Activated T-helper 17 cell treated with anti-CD3 and anti-CD28 coated beads, Interleukin-2, amount 50 U/mL, for 72 hours (primary cell): Measurements from ENCODE around the gene MAGEB17. TPM values are rescaled to one million over a fixed set of nuclear protein-coding genes. Genes with fewer than 3 reads are reported as not detected.
A peak's percentile ranks its signal among the peaks of the same experiment; 100 is the strongest.
"Not testable (repeated sequence)": the region's sequence is repeated elsewhere in the genome, so short reads cannot be mapped to it uniquely, and the experiment has no call there.

Experiments
- ATAC-seq: fragments of 150-1000 bp; cut with Tn5 transposase; replicated peaks from 2 replicates; pipeline ENCODE4 v1.10.0; 2021; ENCODE audit warnings: mild to moderate bottlenecking, moderate library complexity
- H3K27ac Mint-ChIP-seq: one replicate; pipeline ENCODE4 v1.8.0; 2022; ENCODE audit warnings: mixed read lengths
- H3K27me3 Mint-ChIP-seq: one replicate; pipeline ENCODE4 v1.8.0; 2022; ENCODE audit warnings: mixed read lengths
- H3K36me3 Mint-ChIP-seq: one replicate; pipeline ENCODE4 v1.8.0; 2022; ENCODE audit warnings: low read depth, mild to moderate bottlenecking, mixed read lengths
- H3K4me1 Mint-ChIP-seq: one replicate; pipeline ENCODE4 v1.8.0; 2022; ENCODE audit warnings: mixed read lengths
- H3K4me3 Mint-ChIP-seq: one replicate; pipeline ENCODE4 v1.8.0; 2022; ENCODE audit warnings: mild to moderate bottlenecking, mixed read lengths
- H3K9me3 Mint-ChIP-seq: one replicate; pipeline ENCODE4 v1.8.0; 2022; ENCODE audit warnings: mixed read lengths
- total RNA-seq, 2 donors: library from RNA; stranded (reverse); gene quantifications; one replicate each; pipeline ENCODE4 v1.2.3, GENCODE V29; 2022

The MAGEB17 gene
- total RNA-seq, 2 donors from 2014 or later = not detected

DNA sequence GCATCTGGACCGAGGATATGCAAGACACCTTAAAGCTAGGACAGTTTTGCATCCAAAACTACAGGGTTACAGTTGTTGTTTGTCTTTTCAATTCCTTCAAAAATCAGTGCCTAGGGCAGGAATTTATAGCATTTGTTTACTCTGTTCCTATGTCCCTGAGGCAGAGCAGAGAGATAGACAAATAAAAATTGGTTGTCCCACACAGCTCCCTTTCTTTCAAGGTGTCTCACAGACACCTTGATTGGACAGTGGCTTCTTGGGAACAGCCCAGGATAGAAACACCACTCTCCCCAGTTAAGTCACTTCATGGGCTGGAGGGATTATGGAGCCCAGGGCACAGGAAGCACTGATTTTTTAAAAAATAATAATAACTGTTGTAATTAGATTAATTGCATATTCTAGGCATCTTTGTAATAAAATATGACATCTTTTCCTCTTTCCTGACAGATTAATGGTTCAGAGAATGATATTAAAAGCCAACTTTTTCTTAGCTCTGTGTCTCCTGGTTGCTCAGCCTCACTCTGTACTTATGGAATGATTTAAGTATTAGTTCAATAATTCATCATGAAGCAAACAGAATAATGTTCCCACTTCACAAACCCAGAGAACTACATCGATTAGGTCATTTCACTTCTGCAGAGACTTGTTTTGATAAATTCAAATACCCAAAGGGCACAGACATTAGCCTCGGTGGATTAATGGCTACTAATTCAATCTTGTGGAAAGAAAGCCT lies 8.2 kb downstream of the MAGEB17 start:
- ATAC-seq = no peak
- Mint-ChIP-seq H3K27me3 (peaks cover 5% of the 10 kb centered on the region), H3K27ac (no peak overlapping the region), H3K9me3 (no peaks in the 10 kb centered on the region), H3K36me3 (no peaks in the 10 kb centered on the region), H3K4me1 (no peaks in the 10 kb centered on the region), H3K4me3 (no peak overlapping the region)

DNA sequence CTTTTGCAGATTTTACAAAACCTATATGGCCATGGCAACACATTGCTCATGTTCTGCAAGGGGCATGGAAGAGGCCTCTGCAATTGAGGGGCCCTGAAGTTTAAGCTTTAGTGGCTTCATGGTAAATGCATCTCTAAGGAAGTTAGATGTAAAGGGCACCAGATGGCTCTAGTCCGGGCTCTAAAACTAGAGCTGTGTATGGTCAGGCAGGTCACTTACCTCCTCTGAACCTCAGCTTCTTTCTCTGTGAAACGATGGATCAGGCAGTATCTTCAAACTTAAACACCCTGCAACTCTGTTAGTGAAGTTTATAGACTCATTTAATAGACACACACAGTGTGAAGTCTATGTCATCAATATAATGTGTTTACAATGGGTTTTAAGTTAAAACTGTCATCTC lies 10.0 kb downstream of the MAGEB17 start:
- Mint-ChIP-seq H3K36me3 (no peaks in the 10 kb centered on the region), H3K27me3 (peaks cover 16% of the 10 kb centered on the region), H3K9me3 (no peaks in the 10 kb centered on the region), H3K4me1 (no peaks in the 10 kb centered on the region), H3K27ac (no peak overlapping the region), H3K4me3 (no peak overlapping the region)
- no peak for ATAC-seq

DNA sequence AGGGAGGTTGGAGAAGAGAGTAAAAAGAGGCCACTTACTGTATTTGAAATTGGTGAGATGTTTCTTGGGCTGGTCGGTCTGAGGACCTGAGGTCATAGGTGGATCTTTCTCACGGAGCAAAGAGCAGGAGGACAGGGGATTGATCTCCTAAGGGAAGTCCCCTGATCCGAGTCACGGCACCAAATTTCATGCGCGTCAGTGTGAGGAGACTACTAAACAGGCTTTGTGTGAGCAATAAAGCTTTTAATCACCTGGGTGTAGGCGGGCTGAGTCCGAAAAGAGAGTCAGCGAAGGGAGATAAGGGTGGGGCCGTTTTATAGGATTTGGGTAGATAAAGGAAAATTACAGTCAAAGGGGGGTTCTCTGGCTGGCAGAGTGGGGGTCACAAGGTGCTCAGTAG lies 16.6 kb downstream of the MAGEB17 start:
- H3K27ac Mint-ChIP-seq, H3K4me1 Mint-ChIP-seq, ATAC-seq, H3K36me3 Mint-ChIP-seq, H3K9me3 Mint-ChIP-seq, H3K4me3 Mint-ChIP-seq: not testable (repeated sequence)
- peaks cover 20% of the 10 kb centered on the region for H3K27me3 Mint-ChIP-seq

DNA sequence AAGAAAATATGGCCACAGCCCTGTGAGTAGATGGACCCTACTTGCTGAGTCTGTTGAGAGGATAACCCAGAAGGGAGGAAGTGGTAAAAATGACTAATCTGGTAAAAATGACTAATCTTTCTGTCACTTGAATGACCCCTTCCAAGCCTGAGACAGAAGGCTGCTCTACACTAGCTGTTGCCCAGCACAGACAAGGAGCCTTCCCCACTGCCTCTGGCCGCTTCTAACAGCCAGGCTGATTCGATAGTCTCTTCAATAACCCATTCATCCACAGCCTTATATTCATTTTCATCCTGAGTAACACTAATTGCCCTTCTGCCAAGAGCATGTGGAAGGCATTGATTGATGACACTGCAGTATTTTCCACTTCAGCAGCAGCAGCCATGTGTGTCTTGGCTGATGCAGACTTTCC lies 18.4 kb downstream of the MAGEB17 start:
- H3K9me3 Mint-ChIP-seq = no peaks in the 10 kb centered on the region
- H3K36me3 Mint-ChIP-seq = no peaks in the 10 kb centered on the region
- H3K4me1 Mint-ChIP-seq = no peaks in the 10 kb centered on the region
- ATAC-seq = peak; percentile 85
- H3K27me3 Mint-ChIP-seq = peaks cover 12% of the 10 kb centered on the region
- no peak overlapping the region for H3K4me3 Mint-ChIP-seq
- no peak overlapping the region for H3K27ac Mint-ChIP-seq

DNA sequence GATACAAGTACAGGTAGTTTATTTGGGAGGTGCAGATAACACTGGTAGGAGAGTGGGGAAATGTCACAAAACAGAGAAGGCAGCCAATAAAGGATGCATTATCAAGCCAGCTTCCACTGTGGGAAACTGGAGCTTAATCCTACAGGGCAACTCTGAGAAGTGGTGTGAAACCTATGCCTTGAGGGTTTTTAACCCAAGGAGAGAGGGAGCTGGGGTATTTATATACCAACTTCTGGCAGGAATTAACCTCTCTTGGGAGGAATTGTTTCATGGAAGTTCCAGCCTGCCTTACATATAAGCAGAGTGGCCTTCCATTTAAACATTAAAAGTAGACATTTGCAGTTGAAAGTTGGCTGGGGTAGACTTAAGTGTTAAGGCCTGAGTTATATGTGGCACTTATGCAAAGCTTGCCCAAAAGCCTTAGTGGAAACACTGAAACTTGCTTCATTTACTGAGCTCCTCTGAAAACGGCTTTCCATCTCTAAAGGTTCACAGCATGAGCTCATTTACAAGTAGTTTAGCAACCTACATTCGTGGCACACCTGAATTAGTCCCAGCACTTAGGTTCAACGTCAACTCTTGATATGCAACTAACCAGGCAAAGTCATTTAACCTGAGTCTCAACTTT lies 19.2 kb downstream of the MAGEB17 start:
- no peaks in the 10 kb centered on the region for H3K9me3 Mint-ChIP-seq
- H3K4me1 Mint-ChIP-seq = no peaks in the 10 kb centered on the region
- peaks cover 11% of the 10 kb centered on the region for H3K27me3 Mint-ChIP-seq
- no peak overlapping the region for H3K27ac Mint-ChIP-seq
- ATAC-seq = no peak
- no peaks in the 10 kb centered on the region for H3K36me3 Mint-ChIP-seq
- no peak overlapping the region for H3K4me3 Mint-ChIP-seq

GRCh38 chrX:16187024-16187760 lies 19.9 kb downstream of the MAGEB17 start:
- Mint-ChIP-seq H3K4me3 (no peak overlapping the region), H3K4me1 (no peaks in the 10 kb centered on the region), H3K36me3 (no peaks in the 10 kb centered on the region), H3K9me3 (no peaks in the 10 kb centered on the region), H3K27ac (no peak overlapping the region), H3K27me3 (peaks cover 7% of the 10 kb centered on the region)
- no peak for ATAC-seq

DNA sequence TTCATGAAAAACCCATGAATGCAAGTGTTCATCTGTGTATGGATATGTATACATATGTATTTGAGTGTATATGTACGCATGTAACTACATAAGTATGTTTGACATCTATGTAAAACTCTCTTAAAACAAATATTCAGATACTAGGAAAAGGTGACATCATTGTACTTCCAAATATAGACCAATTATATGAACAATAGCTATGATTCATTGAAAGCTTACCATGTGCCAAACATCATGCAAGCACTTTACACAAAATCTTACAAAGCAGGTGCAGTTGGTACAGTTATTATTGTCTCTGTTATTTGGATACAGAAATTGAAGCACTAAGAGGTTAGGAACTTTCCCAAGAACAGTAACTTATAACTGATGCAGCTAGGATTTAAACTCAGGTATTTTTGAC lies 21.4 kb downstream of the MAGEB17 start:
- no peak for ATAC-seq
- peaks cover 5% of the 10 kb centered on the region for H3K27me3 Mint-ChIP-seq
- H3K27ac Mint-ChIP-seq = no peak overlapping the region
- no peaks in the 10 kb centered on the region for H3K4me1 Mint-ChIP-seq
- no peaks in the 10 kb centered on the region for H3K36me3 Mint-ChIP-seq
- no peaks in the 10 kb centered on the region for H3K9me3 Mint-ChIP-seq
- H3K4me3 Mint-ChIP-seq = no peak overlapping the region

DNA sequence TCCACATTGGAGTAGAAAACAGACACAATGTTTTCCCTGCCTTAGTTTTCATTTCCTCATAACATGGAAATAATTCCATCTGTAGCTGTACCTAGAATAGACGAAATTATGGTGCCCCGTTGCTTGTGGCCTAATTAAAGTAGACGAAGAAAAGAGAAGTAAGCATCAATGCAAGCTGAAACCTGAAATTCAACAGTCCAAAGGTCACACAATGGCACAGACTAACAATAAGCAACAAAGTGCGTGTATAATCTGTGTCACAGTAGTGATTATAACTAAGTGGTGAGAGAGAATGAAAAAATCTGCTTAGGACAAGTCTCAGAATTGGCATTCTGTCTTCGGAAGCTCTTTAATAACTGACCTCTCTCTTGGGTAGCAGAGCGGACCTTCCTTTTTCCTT lies 24.3 kb downstream of the MAGEB17 start:
- Mint-ChIP-seq H3K4me3 (no peak overlapping the region), H3K36me3 (no peaks in the 10 kb centered on the region), H3K9me3 (no peaks in the 10 kb centered on the region), H3K4me1 (no peaks in the 10 kb centered on the region), H3K27ac (no peak overlapping the region), H3K27me3 (peaks cover 3% of the 10 kb centered on the region)
- ATAC-seq = no peak

DNA sequence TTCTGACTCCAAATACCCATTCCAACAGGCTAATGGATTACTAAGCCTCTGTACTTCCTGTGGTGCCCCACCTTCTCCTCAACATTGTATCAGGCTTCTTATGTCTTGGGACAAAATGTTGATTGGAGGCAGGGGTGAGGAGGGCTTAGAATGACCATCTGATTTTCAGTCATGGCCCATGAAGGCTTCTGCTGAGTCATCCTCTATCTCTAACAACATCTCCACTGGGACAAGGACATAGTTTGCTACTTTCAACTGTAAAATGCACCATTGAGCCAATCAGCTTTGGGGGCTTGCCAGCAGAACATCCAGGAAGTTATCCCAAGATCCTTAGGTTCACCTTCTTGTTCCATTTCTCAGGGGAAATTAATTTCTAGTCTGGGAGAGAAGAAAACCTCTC lies 29.5 kb downstream of the MAGEB17 start:
- no peak overlapping the region for H3K27ac Mint-ChIP-seq
- no peaks in the 10 kb centered on the region for H3K36me3 Mint-ChIP-seq
- ATAC-seq = no peak
- no peaks in the 10 kb centered on the region for H3K4me1 Mint-ChIP-seq
- H3K27me3 Mint-ChIP-seq = peaks cover 12% of the 10 kb centered on the region
- H3K9me3 Mint-ChIP-seq = no peaks in the 10 kb centered on the region
- H3K4me3 Mint-ChIP-seq = no peak overlapping the region

DNA sequence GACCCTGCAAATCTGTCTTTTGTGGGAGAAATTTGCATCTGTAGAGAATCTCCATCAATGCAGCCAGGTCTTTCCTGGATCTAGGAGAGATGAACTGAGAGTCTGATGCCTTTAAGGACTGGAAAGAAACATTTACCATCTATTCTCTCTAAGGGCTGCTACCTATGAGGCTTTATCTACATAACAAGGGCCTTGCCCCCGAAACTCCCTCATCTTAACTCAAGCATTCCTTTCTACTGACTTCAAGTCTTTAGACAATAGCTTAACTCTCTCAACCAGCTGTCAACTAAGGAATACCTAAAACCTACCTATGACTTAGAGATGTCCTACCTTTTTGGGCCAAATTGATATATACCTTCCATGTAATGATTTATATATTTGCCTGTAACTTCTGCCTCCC lies 32.1 kb downstream of the MAGEB17 start:
- no peak overlapping the region for H3K27ac Mint-ChIP-seq
- no peak overlapping the region for H3K4me3 Mint-ChIP-seq
- H3K4me1 Mint-ChIP-seq = no peaks in the 10 kb centered on the region
- peaks cover 16% of the 10 kb centered on the region for H3K27me3 Mint-ChIP-seq
- no peak for ATAC-seq
- no peaks in the 10 kb centered on the region for H3K9me3 Mint-ChIP-seq
- H3K36me3 Mint-ChIP-seq = no peaks in the 10 kb centered on the region

DNA sequence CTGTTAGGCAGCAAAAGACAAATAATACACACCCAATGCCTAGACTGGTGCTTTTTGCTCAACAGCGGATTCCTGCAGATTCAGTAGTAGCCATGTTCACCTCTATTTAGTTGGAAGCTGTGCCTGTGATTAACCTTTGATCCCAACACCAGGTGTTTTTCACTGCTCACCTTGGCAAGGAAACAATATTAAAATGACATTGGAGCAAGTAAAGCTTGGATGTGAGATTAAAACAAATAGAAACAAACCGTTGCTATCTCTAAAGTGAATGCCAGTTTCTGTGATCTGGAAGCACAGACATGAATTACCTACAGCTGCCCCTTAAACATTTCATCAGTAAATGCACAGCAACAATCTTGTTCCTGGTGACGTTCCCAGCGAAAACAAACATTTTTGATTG lies 35.7 kb downstream of the MAGEB17 start:
- ATAC-seq = no peak
- Mint-ChIP-seq H3K9me3 (no peaks in the 10 kb centered on the region), H3K27ac (no peak overlapping the region), H3K4me3 (no peak overlapping the region), H3K27me3 (peaks cover 11% of the 10 kb centered on the region), H3K4me1 (no peaks in the 10 kb centered on the region), H3K36me3 (no peaks in the 10 kb centered on the region)

- Mint-ChIP-seq H3K36me3 (no peaks in the 10 kb centered on the region), H3K27me3 (peaks cover 11% of the 10 kb centered on the region), H3K4me3 (no peak overlapping the region), H3K4me1 (no peaks in the 10 kb centered on the region), H3K9me3 (no peaks in the 10 kb centered on the region), H3K27ac (no peak overlapping the region)
- ATAC-seq = no peak
Observed at GRCh38 chrX:16204538-16204937, 37.3 kb downstream of the MAGEB17 start.

GRCh38 chrX:16205840-16206239 lies 38.6 kb downstream of the MAGEB17 start:
- no peaks in the 10 kb centered on the region for H3K36me3 Mint-ChIP-seq
- H3K27me3 Mint-ChIP-seq = peaks cover 7% of the 10 kb centered on the region
- no peak overlapping the region for H3K27ac Mint-ChIP-seq
- H3K4me1 Mint-ChIP-seq = no peaks in the 10 kb centered on the region
- H3K9me3 Mint-ChIP-seq = no peaks in the 10 kb centered on the region
- H3K4me3 Mint-ChIP-seq = no peak overlapping the region
- ATAC-seq = no peak

GRCh38 chrX:16207634-16208033 lies 40.4 kb downstream of the MAGEB17 start:
- no peak for ATAC-seq
- no peaks in the 10 kb centered on the region for H3K36me3 Mint-ChIP-seq
- H3K4me1 Mint-ChIP-seq = no peaks in the 10 kb centered on the region
- no peak overlapping the region for H3K4me3 Mint-ChIP-seq
- no peaks in the 10 kb centered on the region for H3K27me3 Mint-ChIP-seq
- no peak overlapping the region for H3K27ac Mint-ChIP-seq
- no peaks in the 10 kb centered on the region for H3K9me3 Mint-ChIP-seq

DNA sequence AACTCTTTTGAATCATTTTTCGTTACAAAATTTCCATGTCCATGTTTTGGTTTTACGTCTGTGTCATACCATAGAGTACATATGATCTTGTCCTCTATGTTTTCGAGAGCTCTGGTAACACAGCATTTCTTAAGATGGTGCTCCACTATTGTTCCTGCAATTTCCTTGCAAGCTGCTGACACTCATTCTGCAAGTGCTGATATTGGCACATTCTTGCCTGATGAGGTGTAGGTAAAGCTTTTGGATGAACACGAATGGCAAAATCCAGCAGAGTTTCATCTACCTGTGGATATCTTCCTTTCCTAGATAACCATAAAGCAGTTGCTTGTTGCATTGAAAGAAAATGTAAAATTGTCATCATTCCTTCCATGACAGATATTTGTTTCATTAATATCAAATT lies 41.3 kb downstream of the MAGEB17 start:
- no peak for ATAC-seq
- Mint-ChIP-seq H3K9me3 (no peaks in the 10 kb centered on the region), H3K36me3 (no peaks in the 10 kb centered on the region), H3K27me3 (no peaks in the 10 kb centered on the region), H3K4me3 (no peak overlapping the region), H3K27ac (no peak overlapping the region), H3K4me1 (no peaks in the 10 kb centered on the region)
